Vagina (tissue), 2 donors: Measurements from ENCODE around the gene MOGAT3. TPM values are rescaled to one million over a fixed set of nuclear protein-coding genes. Genes with fewer than 3 reads are reported as not detected.
A peak's percentile ranks its signal among the peaks of the same experiment; 100 is the strongest.

Experiments
- DNase-seq, 2 donors: peaks; one replicate each; pipeline ENCODE4 v3.0.0-alpha.2; 2017; ENCODE audit errors: extremely low spot score in 2 of 2
- H3K27ac ChIP-seq: fragments of 200-600 bp; sonication (generic); one replicate; pipeline ENCODE4 v1.5.1; 2019
- H3K27me3 ChIP-seq: fragments of 200-600 bp; sonication (generic); one replicate; pipeline ENCODE4 v1.5.1; 2019
- H3K36me3 ChIP-seq, 2 donors: fragments of 200-600 bp; sonication (generic); one replicate each; pipeline ENCODE4 v1.5.1; 2017 to 2019
- H3K4me1 ChIP-seq: fragments of 200-600 bp; sonication (generic); one replicate; pipeline ENCODE4 v1.5.1; 2019
- H3K4me3 ChIP-seq, 2 donors: fragments of 200-600 bp; sonication (generic); 1 replicate in 1 of 2; 2 replicates in 1 of 2; pipeline ENCODE4 v1.5.1; 2016 to 2019
- H3K9me3 ChIP-seq: fragments of 200-600 bp; sonication (generic); one replicate; pipeline ENCODE4 v1.5.1; 2019
- CTCF ChIP-seq, 3 experiments: fragments of 450-650 bp in 2 of 3; fragments of 200-600 bp in 1 of 3; sonication (generic) in 1 of 3; IDR thresholded peaks; one replicate each; pipeline ENCODE4 v1.5.1; 2017 to 2019; ENCODE audit warnings: antibody characterized with exemption in 3 of 3, mild to moderate bottlenecking in 2 of 3, moderate library complexity in 2 of 3
- POLR2A ChIP-seq, 2 donors: fragments of 450-650 bp; IDR thresholded peaks; one replicate each; pipeline ENCODE4 v1.6.1; 2017; ENCODE audit warnings: antibody characterized with exemption in 2 of 2, mild to moderate bottlenecking in 2 of 2, moderate library complexity in 2 of 2
- POLR2AphosphoS5 ChIP-seq, 2 donors: sonication (generic); formaldehyde crosslinking; IDR thresholded peaks; one replicate each; pipeline ENCODE4 v1.9.0; 2017; ENCODE audit warnings: antibody characterized with exemption in 2 of 2, mild to moderate bottlenecking in 2 of 2, low read depth in 1 of 2; ENCODE audit not compliant: insufficient read depth in 1 of 2
- intact Hi-C: fragments of 100-400 bp; cut with DNase I; formaldehyde crosslinking; loops from one replicate; pipeline ENCODE4 v1.15.1; 2023
- total RNA-seq: library from RNA; depleted of rRNA; stranded (reverse); fragments of >200 nt; gene quantifications from one replicate; pipeline ENCODE4 v1.2.3, GENCODE V29; 2016

MOGAT3 gene
- total RNA-seq, 1 donor from 2014 or later: not detected

DNA sequence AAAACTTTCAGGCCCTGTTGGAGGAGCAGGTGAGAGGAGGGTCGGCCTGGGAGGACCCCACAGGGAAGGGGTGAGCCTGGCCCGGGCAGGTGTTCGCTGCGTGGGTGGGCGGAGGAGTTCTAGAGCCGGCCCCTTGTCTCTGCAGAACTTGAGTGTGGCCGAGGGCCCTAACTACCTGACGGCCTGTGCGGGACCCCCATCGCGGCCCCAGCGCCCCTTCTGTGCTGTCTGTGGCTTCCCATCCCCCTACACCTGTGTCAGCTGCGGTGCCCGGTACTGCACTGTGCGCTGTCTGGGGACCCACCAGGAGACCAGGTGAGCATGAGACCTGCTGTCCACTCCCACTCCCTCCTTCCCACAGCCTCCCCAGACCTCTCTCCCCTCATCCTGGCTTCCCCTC, 22.7 kb upstream of the MOGAT3 start:
- intact Hi-C loops: no loop called here
- Histone ChIP-seq H3K9me3 (no peaks in the 10 kb centered on the region), H3K4me3 (no peak overlapping the region), H3K27me3 (no peaks in the 10 kb centered on the region), H3K36me3 (peaks cover 0 to 48% of the 10 kb centered on the region in 2 donors), H3K27ac (no peak overlapping the region), H3K4me1 (peaks cover 23% of the 10 kb centered on the region)
- no peak for DNase-seq
- TF ChIP-seq CTCF (IDR thresholded peaks at IDR 0.05) (no peak), POLR2AphosphoS5 (IDR thresholded peaks at IDR 0.05; ENCODE audit: insufficient read depth in 1 of 2, low read depth in 1 of 2) (no peak), POLR2A (IDR thresholded peaks at IDR 0.05) (no peak)

GRCh38 chr7:101222275-101222830, 21.5 kb upstream of the MOGAT3 start:
- Histone ChIP-seq H3K36me3 (peaks cover 0 to 47% of the 10 kb centered on the region in 2 donors), H3K4me1 (peaks cover 25% of the 10 kb centered on the region), H3K9me3 (no peaks in the 10 kb centered on the region), H3K4me3 (no peak overlapping the region), H3K27ac (no peak overlapping the region), H3K27me3 (no peaks in the 10 kb centered on the region)
- TF ChIP-seq CTCF (IDR thresholded peaks at IDR 0.05) (no peak), POLR2AphosphoS5 (IDR thresholded peaks at IDR 0.05; ENCODE audit: insufficient read depth in 1 of 2, low read depth in 1 of 2) (no peak), POLR2A (IDR thresholded peaks at IDR 0.05) (no peak)
- intact Hi-C loops: no loop called here
- DNase-seq: no peak

- no peak for DNase-seq
- Histone ChIP-seq H3K27ac (no peak overlapping the region), H3K4me3 (no peak overlapping the region), H3K9me3 (no peaks in the 10 kb centered on the region), H3K36me3 (peaks cover 0 to 27% of the 10 kb centered on the region in 2 donors), H3K4me1 (peaks cover 43% of the 10 kb centered on the region), H3K27me3 (no peaks in the 10 kb centered on the region)
- intact Hi-C loops: no loop called here
- TF ChIP-seq POLR2AphosphoS5 (IDR thresholded peaks at IDR 0.05; ENCODE audit: insufficient read depth in 1 of 2, low read depth in 1 of 2) (no peak), CTCF (IDR thresholded peaks at IDR 0.05) (no peak), POLR2A (IDR thresholded peaks at IDR 0.05) (no peak)
These were observed 19.5 kb upstream of the MOGAT3 start for GRCh38 chr7:101220295-101220694.

GRCh38 chr7:101218236-101219125, 17.6 kb upstream of the MOGAT3 start:
- peaks cover 43% of the 10 kb centered on the region for H3K4me1 ChIP-seq
- peaks cover 0 to 13% of the 10 kb centered on the region in 2 donors for H3K36me3 ChIP-seq
- no peak for DNase-seq
- intact Hi-C loops: no loop called here
- no peaks in the 10 kb centered on the region for H3K27me3 ChIP-seq
- TF ChIP-seq CTCF (IDR thresholded peaks at IDR 0.05) (no peak), POLR2A (IDR thresholded peaks at IDR 0.05) (no peak), POLR2AphosphoS5 (IDR thresholded peaks at IDR 0.05; ENCODE audit: insufficient read depth in 1 of 2, low read depth in 1 of 2) (no peak)
- H3K9me3 ChIP-seq: no peaks in the 10 kb centered on the region
- peak overlapping the region; percentile 66 to 70 for H3K4me3 ChIP-seq
- peak overlapping the region; percentile 91 for H3K27ac ChIP-seq
